IMR-90 (cell line): ENCODE data around the gene ZNF783. TPM values are rescaled to one million over a fixed set of nuclear protein-coding genes. Genes with fewer than 3 reads are reported as not detected.

Experiments used
- ATAC-seq: fragments of 200-7000 bp; cut with Tn5 transposase; 2 replicates; pipeline ENCODE4 v1.9.1; 2020; ENCODE audit warnings: low read depth, mild to moderate bottlenecking, moderate library complexity
- BruUV-seq: library from RNA; stranded (reverse); fragments of 400-500 nt; replicated peaks from 2 replicates; lab custom pipeline; 2021; lab: Mats Ljungman, UMichigan
- CTCF ChIA-PET: fragments of 300-600 bp; formaldehyde crosslinking; extraction: SDS; loops from one replicate; lab custom pipeline; 2021; ENCODE audit warnings: antibody characterized with exemption; lab: Yijun Ruan, JAX
- POLR2A ChIA-PET: fragments of 300-600 bp; sonication (Branson Sonifier 250); formaldehyde crosslinking; loops from one replicate; lab custom pipeline; 2022; ENCODE audit warnings: antibody characterized with exemption; ENCODE audit not compliant: unreplicated experiment; lab: Charles Lee
- DNase-seq: peaks from one replicate; pipeline ENCODE4 v3.0.0; 2013
- H2AFZ ChIP-seq: replicated peaks from 2 replicates; pipeline ENCODE3; 2013; ENCODE audit warnings: low read length, mild to moderate bottlenecking; ENCODE audit not compliant: poor library complexity
- H2AK5ac ChIP-seq: 2 replicates; pipeline ENCODE4 v1.6.1; 2013; ENCODE audit warnings: low read depth, low read length, inconsistent platforms
- H2AK9ac ChIP-seq: replicated peaks from 2 replicates; pipeline ENCODE3; 2013; ENCODE audit warnings: mild to moderate bottlenecking, low read depth, low read length, moderate library complexity; ENCODE audit not compliant: poor library complexity
- H2BK120ac ChIP-seq: 2 replicates; pipeline ENCODE4 v1.6.1; 2013; ENCODE audit warnings: low read depth, low read length, inconsistent platforms
- H2BK15ac ChIP-seq: 3 replicates; pipeline ENCODE4 v1.6.1; 2013; ENCODE audit warnings: low read depth, low read length, inconsistent platforms
- H2BK20ac ChIP-seq: 2 replicates; pipeline ENCODE4 v1.6.1; 2013; ENCODE audit warnings: low read depth, mild to moderate bottlenecking, inconsistent platforms, low read length, moderate library complexity
- H2BK5ac ChIP-seq: 2 replicates; pipeline ENCODE4 v1.6.1; 2013; ENCODE audit warnings: mild to moderate bottlenecking, low read depth, low read length, inconsistent platforms; ENCODE audit not compliant: poor library complexity, severe bottlenecking
- H3K14ac ChIP-seq: replicated peaks from 2 replicates; pipeline ENCODE4 v1.6.1; 2013; ENCODE audit warnings: low read depth, low read length, inconsistent platforms
- H3K18ac ChIP-seq: 2 replicates; pipeline ENCODE4 v1.6.1; 2013; ENCODE audit warnings: low read depth, low read length, control low read depth
- H3K23ac ChIP-seq: 2 replicates; pipeline ENCODE4 v1.6.1; 2013; ENCODE audit warnings: low read depth, low read length, inconsistent platforms
- H3K27ac ChIP-seq: 2 replicates; pipeline ENCODE4 v1.5.1; 2013; ENCODE audit warnings: mild to moderate bottlenecking, control low read depth, low read length; ENCODE audit not compliant: insufficient read depth
- H3K27me3 ChIP-seq: 2 replicates; pipeline ENCODE4 v1.6.1; 2013; ENCODE audit warnings: low read length; ENCODE audit not compliant: control insufficient read depth, insufficient read depth
- H3K36me3 ChIP-seq: 2 replicates; pipeline ENCODE4 v1.6.1; 2013; ENCODE audit warnings: low read length, mixed read lengths; ENCODE audit not compliant: control insufficient read depth, insufficient read depth
- H3K4ac ChIP-seq: 2 replicates; pipeline ENCODE4 v1.6.1; 2013; ENCODE audit warnings: low read depth, low read length, inconsistent platforms
- H3K4me1 ChIP-seq: 2 replicates; pipeline ENCODE4 v1.6.1; 2013; ENCODE audit warnings: low read length, mixed read lengths; ENCODE audit not compliant: control insufficient read depth, insufficient read depth
- H3K4me2 ChIP-seq: 2 replicates; pipeline ENCODE4 v1.6.1; 2013; ENCODE audit warnings: low read depth, mild to moderate bottlenecking, control low read depth, low read length, moderate library complexity
- H3K4me3 ChIP-seq: 2 replicates; pipeline ENCODE4 v1.5.1; 2013; ENCODE audit warnings: low read depth, mild to moderate bottlenecking, control low read depth, low read length, moderate library complexity; ENCODE audit not compliant: insufficient read depth
- H3K56ac ChIP-seq: 2 replicates; pipeline ENCODE4 v1.6.1; 2013; ENCODE audit warnings: low read length, inconsistent platforms; ENCODE audit not compliant: insufficient read depth; ENCODE audit errors: extremely low read depth
- H3K79me1 ChIP-seq, 2 experiments: 2 replicates each; pipeline ENCODE4 v1.6.1; 2013; ENCODE audit warnings: low read length in 2 of 2, inconsistent platforms in 1 of 2, low read depth in 1 of 2
- H3K9ac ChIP-seq: 2 replicates; pipeline ENCODE4 v1.6.1; 2013; ENCODE audit warnings: low read depth, low read length, control low read depth
- H3K9me1 ChIP-seq: 2 replicates; pipeline ENCODE4 v1.6.1; 2013; ENCODE audit warnings: low read length, inconsistent platforms; ENCODE audit not compliant: insufficient read depth
- H3K9me3 ChIP-seq: 2 replicates; pipeline ENCODE4 v1.6.1; 2013; ENCODE audit warnings: low read length; ENCODE audit not compliant: control insufficient read depth, insufficient read depth
- H4K20me1 ChIP-seq: 2 replicates; pipeline ENCODE4 v1.6.1; 2013; ENCODE audit warnings: low read length, inconsistent platforms; ENCODE audit not compliant: insufficient read depth
- H4K5ac ChIP-seq: 2 replicates; pipeline ENCODE4 v1.6.1; 2013; ENCODE audit warnings: mild to moderate bottlenecking, low read depth, low read length, control low read depth
- H4K8ac ChIP-seq, 2 experiments: 2 replicates each; pipeline ENCODE4 v1.6.1; 2013; ENCODE audit warnings: low read depth in 2 of 2, low read length in 2 of 2, control low read depth in 1 of 2, inconsistent platforms in 1 of 2
- H4K91ac ChIP-seq: 2 replicates; pipeline ENCODE4 v1.6.1; 2013; ENCODE audit warnings: low read depth, low read length, inconsistent platforms; ENCODE audit not compliant: insufficient read depth
- BHLHE40 ChIP-seq: fragments of 150-350 bp; IDR thresholded peaks from 2 replicates; pipeline ENCODE4 v1.6.1; 2016; ENCODE audit warnings: mild to moderate bottlenecking, low read depth, low read length
- CEBPB ChIP-seq: IDR thresholded peaks from 2 replicates; pipeline ENCODE4 v1.6.1; 2012; ENCODE audit warnings: low read depth, low read length, improper control_type of control experiment
- CHD1 ChIP-seq: IDR thresholded peaks from 2 replicates; pipeline ENCODE4 v1.6.1; 2012; ENCODE audit warnings: low read depth, low read length, improper control_type of control experiment
- FOS ChIP-seq: fragments of 150-350 bp; IDR thresholded peaks from 2 replicates; pipeline ENCODE4 v1.6.1; 2016; ENCODE audit warnings: low read depth, low read length
- MAFK ChIP-seq: IDR thresholded peaks from 2 replicates; pipeline ENCODE4 v1.6.1; 2012; ENCODE audit warnings: low read depth, low read length, improper control_type of control experiment
- MAZ ChIP-seq: IDR thresholded peaks from 2 replicates; pipeline ENCODE4 v1.6.1; 2012; ENCODE audit warnings: low read depth, mild to moderate bottlenecking, low read length, improper control_type of control experiment, moderate library complexity, borderline replicate concordance
- MXI1 ChIP-seq: IDR thresholded peaks from 2 replicates; pipeline ENCODE4 v1.6.1; 2012; ENCODE audit warnings: low read depth, mild to moderate bottlenecking, low read length, moderate library complexity, borderline replicate concordance
- NFE2L2 ChIP-seq: fragments of 150-350 bp; IDR thresholded peaks from 2 replicates; pipeline ENCODE4 v1.6.1; 2016; ENCODE audit warnings: low read depth, mild to moderate bottlenecking, low read length
- POLR2A ChIP-seq: IDR thresholded peaks from 2 replicates; pipeline ENCODE4 v1.6.1; 2012; ENCODE audit warnings: mild to moderate bottlenecking, low read depth, low read length
- RAD21 ChIP-seq: IDR thresholded peaks from 2 replicates; pipeline ENCODE4 v1.6.1; 2012; ENCODE audit warnings: low read length, improper control_type of control experiment
- RCOR1 ChIP-seq: IDR thresholded peaks from 2 replicates; pipeline ENCODE4 v1.6.1; 2012; ENCODE audit warnings: mild to moderate bottlenecking, low read length, improper control_type of control experiment; ENCODE audit not compliant: insufficient replicate concordance
- RFX5 ChIP-seq: IDR thresholded peaks from 2 replicates; pipeline ENCODE4 v1.8.0; 2012; ENCODE audit warnings: low read depth, mild to moderate bottlenecking, low read length, moderate library complexity
- SMC3 ChIP-seq: fragments of 150-350 bp; IDR thresholded peaks from 2 replicates; pipeline ENCODE4 v1.6.1; 2016; ENCODE audit warnings: low read depth, mild to moderate bottlenecking, antibody characterized with exemption, low read length, moderate library complexity
- WGBS, 2 experiments: methylation state at CpG; one replicate each; pipeline versions ENCODE4 v1.1.5 to v1.1.7; 2013; ENCODE audit warnings: missing lambda C conversion rate in 2 of 2; ENCODE audit not compliant: insufficient read length in 1 of 2; ENCODE audit errors: extremely low coverage in 2 of 2; 5-methylcytosine and 5-hydroxymethylcytosine counted together
- dilution Hi-C: fragments of 300-500 bp; cut with HindIII; formaldehyde crosslinking; loops from one replicate; pipeline ENCODE4 v1.14.3; 2018; ENCODE audit warnings: low sequenced_read_pairs; ENCODE audit not compliant: unreplicated experiment
- in situ Hi-C: fragments of 300-500 bp; cut with MboI; formaldehyde crosslinking; loops from 3 replicates; pipeline ENCODE4 v1.14.3; 2019; ENCODE audit warnings: low sequenced_read_pairs, inconsistent platforms, mixed read lengths
- intact Hi-C: fragments of 100-400 bp; cut with micrococcal nuclease; formaldehyde crosslinking; loops from 2 replicates; pipeline ENCODE4 v1.10.0; 2022
- polyA plus RNA-seq, 3 experiments: library from polyadenylated mRNA; depleted of rRNA; stranded (reverse); fragments of >200 nt; gene quantifications; 2 replicates each; pipeline ENCODE4 v1.2.3, GENCODE V29; 2012; ENCODE audit warnings: low replicate concordance in 1 of 3
- total RNA-seq: library from RNA; depleted of rRNA; stranded (reverse); fragments of >200 nt; gene quantifications from 2 replicates; pipeline ENCODE4 v1.2.3, GENCODE V29; 2012
- TF ChIP-seq, protein P1 (sequence below): fragments of 150-350 bp; IDR thresholded peaks from 2 replicates; pipeline ENCODE4 v1.6.1; 2016; ENCODE audit warnings: low read depth, mild to moderate bottlenecking, low read length, moderate library complexity, borderline replicate concordance
- TF ChIP-seq, protein P2 (sequence below): fragments of 150-350 bp; IDR thresholded peaks from 2 replicates; pipeline ENCODE4 v1.6.1; 2017; ENCODE audit warnings: mild to moderate bottlenecking, antibody characterized with exemption, low read length, low read depth

The ZNF783 gene
- total and polyA plus RNA-seq, 2 of the 4 experiments (the other 2 are of a cell fraction) = 2.3 to 7.2 TPM

DNA sequence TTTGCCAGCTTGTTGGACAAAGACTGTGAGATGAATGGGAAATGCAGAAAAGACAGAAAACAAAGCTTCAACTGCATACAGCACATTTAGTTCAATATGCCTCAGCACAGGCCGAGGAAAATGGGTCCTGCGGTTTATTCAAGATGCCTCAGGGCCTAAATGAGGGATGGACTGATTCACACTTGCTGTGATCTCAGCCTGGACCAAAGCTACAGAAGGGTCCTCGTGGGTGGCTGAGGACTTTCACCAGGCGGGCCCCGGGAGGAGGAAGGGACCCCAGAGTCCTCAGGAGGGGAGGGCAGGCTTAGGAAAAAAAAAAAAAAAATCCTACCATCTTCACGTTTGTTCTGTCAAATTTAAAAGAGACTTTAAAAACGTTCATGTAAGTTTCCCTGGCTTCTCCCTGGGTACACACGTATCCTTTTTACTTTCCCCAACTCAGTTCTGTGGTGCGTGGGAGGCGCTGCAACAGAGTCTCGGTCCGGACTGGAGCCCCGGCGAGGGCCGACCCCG, 624 bp upstream of the ZNF783 start (continued):
- no peak for TF ChIP-seq FOS

DNA sequence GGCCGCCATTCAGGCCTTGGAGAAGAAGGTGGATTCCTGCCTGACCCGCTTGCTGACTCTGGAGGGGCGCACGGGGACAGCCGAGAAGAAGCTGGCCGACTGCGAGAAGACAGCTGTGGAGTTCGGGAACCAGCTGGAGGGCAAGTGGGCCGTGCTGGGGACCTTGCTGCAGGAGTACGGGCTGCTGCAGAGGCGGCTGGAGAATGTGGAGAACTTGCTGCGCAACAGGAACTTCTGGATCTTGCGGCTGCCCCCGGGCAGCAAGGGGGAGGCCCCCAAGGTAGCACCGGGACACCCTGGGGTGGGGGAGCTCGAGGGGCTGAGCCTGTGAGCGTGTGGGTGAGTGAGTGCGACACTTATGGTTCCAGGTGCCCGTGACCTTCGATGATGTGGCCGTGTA, 4.5 kb downstream of the ZNF783 start:
- Histone ChIP-seq H3K56ac (no peak overlapping the region), H4K91ac (no peak overlapping the region), H4K5ac (no peak overlapping the region), H3K9me3 (no peaks in the 10 kb centered on the region), H3K4me1 (peaks cover 4% of the 10 kb centered on the region), H3K18ac (no peak overlapping the region), H3K14ac (no peak overlapping the region), H2AK5ac (no peak overlapping the region), H3K27me3 (no peaks in the 10 kb centered on the region), H2BK15ac (no peak overlapping the region), H3K4me3 (no peak overlapping the region), H2BK20ac (no peak overlapping the region), H2BK5ac (no peak overlapping the region), H2BK120ac (no peak overlapping the region), H3K4ac (no peak overlapping the region), H3K9me1 (no peaks in the 10 kb centered on the region; the same call in 1 of the 2 replicates), H3K36me3 (peaks cover 26% of the 10 kb centered on the region), H3K79me1 (peaks cover 19 to 26% of the 10 kb centered on the region in 2 experiments), H3K9ac (no peak overlapping the region), H2AK9ac (no peak overlapping the region), H3K23ac (no peak overlapping the region), H3K4me2 (no peak overlapping the region), H2AFZ (no peak overlapping the region), H3K27ac (no peak overlapping the region), H4K8ac (no peak overlapping the region), H4K20me1 (no peaks in the 10 kb centered on the region)
- intact Hi-C loops (no loop called here), in situ Hi-C loops (no loop called here), dilution Hi-C loops (no loop called here)
- TF ChIP-seq CEBPB = no peak
- no peak for TF ChIP-seq MXI1
- no peak for TF ChIP-seq BHLHE40
- TF ChIP-seq NFE2L2 = no peak
- TF ChIP-seq SMC3 = no peak
- TF ChIP-seq FOS = no peak
- no peak for TF ChIP-seq RCOR1
- TF ChIP-seq, protein P1, sequence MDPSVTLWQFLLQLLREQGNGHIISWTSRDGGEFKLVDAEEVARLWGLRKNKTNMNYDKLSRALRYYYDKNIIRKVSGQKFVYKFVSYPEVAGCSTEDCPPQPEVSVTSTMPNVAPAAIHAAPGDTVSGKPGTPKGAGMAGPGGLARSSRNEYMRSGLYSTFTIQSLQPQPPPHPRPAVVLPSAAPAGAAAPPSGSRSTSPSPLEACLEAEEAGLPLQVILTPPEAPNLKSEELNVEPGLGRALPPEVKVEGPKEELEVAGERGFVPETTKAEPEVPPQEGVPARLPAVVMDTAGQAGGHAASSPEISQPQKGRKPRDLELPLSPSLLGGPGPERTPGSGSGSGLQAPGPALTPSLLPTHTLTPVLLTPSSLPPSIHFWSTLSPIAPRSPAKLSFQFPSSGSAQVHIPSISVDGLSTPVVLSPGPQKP = no peak
- no peak for TF ChIP-seq RAD21
- no peak for TF ChIP-seq MAFK
- TF ChIP-seq POLR2A = no peak
- TF ChIP-seq CHD1 = no peak
- TF ChIP-seq, protein P2, sequence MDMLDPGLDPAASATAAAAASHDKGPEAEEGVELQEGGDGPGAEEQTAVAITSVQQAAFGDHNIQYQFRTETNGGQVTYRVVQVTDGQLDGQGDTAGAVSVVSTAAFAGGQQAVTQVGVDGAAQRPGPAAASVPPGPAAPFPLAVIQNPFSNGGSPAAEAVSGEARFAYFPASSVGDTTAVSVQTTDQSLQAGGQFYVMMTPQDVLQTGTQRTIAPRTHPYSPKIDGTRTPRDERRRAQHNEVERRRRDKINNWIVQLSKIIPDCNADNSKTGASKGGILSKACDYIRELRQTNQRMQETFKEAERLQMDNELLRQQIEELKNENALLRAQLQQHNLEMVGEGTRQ = no peak
- no peak for TF ChIP-seq MAZ
- TF ChIP-seq RFX5 = no peak
- no TSS peak for BruUV-seq
- 94% methylated on average over 10 of the region's 21 CpGs; no CpG with 5 or more reads in 1 of the 2 experiments for WGBS, 2 experiments
- ChIA-PET CTCF (no interaction called here), POLR2A (no interaction called here)
- no peak for ATAC-seq
- DNase-seq = no peak
